ENCODE results near the gene CYP4B1.
"Not testable (repeated sequence)": the region's sequence is repeated elsewhere in the genome, so short reads cannot be mapped to it uniquely, and the experiment has no call there.

CYP4B1 gene

DNA sequence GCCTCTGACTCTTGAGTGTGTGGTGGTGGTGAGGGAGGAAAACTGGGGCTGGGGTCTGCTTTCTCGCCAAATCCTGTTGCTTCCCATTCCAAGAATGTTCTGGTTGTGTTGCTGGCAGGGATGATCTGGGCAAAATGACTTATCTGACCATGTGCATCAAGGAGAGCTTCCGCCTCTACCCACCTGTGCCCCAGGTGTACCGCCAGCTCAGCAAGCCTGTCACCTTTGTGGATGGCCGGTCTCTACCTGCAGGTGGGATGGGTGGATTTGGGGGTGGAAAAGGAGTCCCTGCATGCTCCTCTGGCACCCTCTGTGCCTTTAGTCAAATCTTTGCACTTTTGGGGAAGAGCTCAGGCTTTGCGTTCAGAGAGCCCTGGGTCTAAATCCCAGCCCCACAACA lies 18.1 kb downstream of the CYP4B1 start:
- DNase-seq (ENCODE audit: low read depth in 2 of 2): no peak

DNA sequence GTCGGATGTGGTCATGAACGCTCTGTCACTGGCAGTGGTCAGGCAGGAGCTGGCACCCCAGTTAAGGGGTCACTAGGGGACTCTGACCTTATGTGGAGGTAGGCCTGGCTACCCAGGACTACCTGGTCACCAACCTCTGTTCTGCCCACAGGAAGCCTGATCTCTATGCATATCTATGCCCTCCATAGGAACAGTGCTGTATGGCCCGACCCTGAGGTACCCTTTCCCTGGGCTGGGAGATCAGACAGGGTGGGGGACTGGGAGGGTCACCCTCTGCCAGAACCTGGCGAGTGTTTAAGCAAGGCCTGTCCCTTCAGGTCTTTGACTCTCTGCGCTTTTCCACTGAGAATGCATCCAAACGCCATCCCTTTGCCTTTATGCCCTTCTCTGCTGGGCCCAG lies 19.0 kb downstream of the CYP4B1 start:
- DNase-seq (ENCODE audit: low read depth in 2 of 2): no peak

GRCh38 chr1:46818591-46818990 lies 19.7 kb downstream of the CYP4B1 start:
- no peak for DNase-seq (ENCODE audit: low read depth in 2 of 2)

DNA sequence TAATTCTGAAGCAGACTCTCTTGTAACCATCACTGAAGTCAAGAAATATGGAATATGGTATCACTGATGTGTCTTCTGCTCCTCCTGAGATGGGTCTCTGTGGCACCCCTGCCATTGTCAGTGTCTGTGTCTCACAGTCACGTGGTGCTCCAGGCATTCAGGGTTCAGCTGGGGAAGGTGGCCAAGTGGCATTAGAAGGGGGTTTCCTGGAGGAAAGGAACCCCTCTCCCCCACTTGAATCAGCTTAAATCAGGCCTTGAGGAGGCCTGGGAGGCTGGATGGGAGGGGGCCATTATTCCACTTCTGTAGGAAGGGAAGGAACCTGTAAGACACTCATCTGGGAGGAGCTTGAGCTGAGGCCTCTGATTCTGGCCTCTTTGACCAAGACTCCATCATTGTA lies 20.5 kb downstream of the CYP4B1 start:
- DNase-seq (ENCODE audit: low read depth in 2 of 2): no peak

- no peak for DNase-seq (ENCODE audit: low read depth in 2 of 2)
Measured at GRCh38 chr1:46820076-46820475, 21.2 kb downstream of the CYP4B1 start.

DNA sequence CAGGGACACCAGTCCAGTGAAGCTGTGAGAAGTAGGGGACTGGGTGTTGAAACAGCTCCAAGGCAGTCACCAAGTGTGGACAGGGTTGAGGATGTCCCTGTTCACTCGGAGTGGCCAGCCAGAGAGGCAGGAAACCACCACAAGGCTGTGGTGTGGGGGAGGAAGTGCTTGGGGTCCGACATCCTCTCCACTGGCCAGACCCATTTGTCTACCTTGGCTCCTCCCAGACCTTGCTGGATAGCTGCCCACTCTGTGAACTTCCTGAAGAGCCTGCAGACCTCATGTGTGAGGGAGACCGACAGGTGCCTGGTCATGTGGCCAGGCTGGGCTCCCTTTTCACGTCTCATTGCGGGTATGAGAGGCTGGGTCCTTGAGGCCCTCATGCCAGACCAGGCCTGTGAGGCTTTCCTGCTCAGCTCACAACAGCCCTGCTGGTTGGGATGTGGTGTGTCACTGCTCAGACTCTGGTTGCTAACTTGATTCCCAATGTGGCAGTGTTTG lies 21.8 kb downstream of the CYP4B1 start:
- no peak for DNase-seq (ENCODE audit: low read depth in 2 of 2)

GRCh38 chr1:46822248-46822826 lies 23.5 kb downstream of the CYP4B1 start:
- DNase-seq (ENCODE audit: low read depth in 2 of 2): no peak

GRCh38 chr1:46823151-46823550 lies 24.3 kb downstream of the CYP4B1 start:
- no peak for DNase-seq (ENCODE audit: low read depth in 2 of 2)

- not testable (repeated sequence) for DNase-seq (ENCODE audit: low read depth in 2 of 2)
Measured at GRCh38 chr1:46826892-46827291, 28.0 kb downstream of the CYP4B1 start.

DNA sequence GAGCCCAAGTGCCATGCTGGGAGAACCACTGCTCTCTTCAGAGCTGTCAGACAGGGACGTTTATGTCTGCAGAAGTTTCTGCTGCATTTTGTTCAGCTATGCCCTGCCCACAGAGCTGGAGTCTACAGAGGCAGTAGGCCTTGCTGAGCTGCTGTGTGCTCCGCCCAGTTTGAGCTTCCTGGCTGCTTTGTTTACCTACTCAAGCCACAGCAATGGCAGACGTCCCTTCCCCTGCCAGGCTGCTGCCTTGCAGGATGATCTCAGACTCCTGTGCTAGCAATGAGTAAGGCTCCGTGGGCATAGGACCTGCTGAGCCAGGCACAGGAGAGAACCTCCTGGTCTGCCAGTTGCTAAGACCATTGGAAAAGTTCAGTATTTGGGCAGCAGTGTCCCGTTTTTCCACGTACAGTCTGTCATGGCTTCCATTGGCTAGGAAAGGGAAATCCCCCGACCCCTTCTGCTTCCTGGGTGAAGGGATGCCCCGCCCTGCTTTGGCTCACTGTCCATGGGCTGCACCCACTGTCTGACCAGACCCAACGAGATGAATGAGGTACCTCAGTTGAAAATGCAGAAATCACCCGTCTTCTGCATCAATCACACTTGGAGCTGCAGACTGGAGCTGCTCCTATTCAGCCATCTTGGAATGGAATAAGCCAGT lies 31.9 kb downstream of the CYP4B1 start:
- DNase-seq (ENCODE audit: low read depth in 2 of 2): no peak

DNA sequence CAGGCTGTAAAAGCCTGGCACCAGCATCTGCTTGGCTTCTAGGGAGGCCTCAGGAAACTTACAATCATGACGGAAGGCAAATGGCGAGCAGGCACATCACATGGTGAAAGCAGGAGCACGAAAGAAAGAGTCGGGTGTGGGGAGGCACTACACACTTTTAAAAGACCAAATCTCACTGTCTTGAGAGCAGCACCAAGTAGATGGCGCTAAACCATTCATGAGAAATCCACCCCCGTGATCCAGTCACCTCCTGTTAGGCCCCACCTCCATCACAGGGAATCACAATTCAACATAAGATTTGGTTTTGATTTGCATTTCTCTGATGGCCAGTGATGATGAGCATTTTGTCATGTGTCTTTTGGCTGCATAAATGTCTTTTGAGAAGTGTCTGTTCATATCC lies 36.6 kb downstream of the CYP4B1 start:
- DNase-seq (ENCODE audit: low read depth in 2 of 2): not testable (repeated sequence)

- DNase-seq (ENCODE audit: low read depth in 2 of 2): not testable (repeated sequence)
Measured at GRCh38 chr1:46846386-46846785, 47.5 kb downstream of the CYP4B1 start.

DNA sequence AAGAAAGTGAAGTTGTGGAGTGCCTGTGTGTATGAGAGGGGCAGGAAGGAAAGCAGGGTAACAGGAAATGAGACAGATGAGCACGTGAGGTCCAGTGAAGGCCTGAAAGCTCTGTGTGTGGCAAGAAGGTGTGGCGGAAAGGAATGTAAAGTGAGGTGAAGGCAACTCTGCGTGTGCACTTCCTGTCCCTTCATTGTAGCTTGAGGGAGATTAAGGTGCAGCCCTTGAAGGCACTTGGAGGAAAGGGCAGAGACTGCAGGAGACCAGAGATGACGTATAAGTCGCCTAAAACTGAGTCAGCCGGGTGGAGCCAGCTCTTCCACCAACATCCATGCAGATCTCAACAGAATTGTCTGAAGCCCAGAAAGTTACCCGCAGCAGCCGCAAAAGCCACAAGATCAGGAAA lies 58.8 kb downstream of the CYP4B1 start:
- not testable (repeated sequence) for DNase-seq (ENCODE audit: low read depth in 2 of 2)

DNA sequence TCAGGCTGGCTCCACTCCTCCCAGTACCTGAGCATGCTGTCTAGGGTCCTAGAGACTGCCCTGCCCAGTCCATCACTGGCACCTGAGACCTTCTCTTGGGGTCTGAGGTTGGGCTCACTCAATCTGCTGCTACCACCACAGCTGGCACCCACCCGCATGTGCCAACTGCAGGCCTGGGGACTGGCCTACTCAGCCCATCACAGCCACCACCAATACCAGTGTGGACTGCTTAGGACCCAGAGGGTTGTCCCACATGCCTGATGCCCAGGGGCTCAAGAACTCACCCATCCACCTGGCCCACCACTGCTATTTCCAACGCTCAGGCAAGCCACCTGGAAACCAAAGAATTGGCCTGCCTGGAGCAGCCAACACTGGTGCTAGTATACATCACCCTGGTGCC lies 63.5 kb downstream of the CYP4B1 start:
- no peak for DNase-seq (ENCODE audit: low read depth in 2 of 2)
